Measurements from ENCODE around the gene PTPA. TPM values are rescaled to one million over a fixed set of nuclear protein-coding genes. Genes with fewer than 3 reads are reported as not detected.

The PTPA gene
- total RNA-seq, 3 donors from 2014 or later (not counting 1 experiment from before 2014, with no cell fraction given): 63.2 to 69.4 (median 64.9) TPM

DNA sequence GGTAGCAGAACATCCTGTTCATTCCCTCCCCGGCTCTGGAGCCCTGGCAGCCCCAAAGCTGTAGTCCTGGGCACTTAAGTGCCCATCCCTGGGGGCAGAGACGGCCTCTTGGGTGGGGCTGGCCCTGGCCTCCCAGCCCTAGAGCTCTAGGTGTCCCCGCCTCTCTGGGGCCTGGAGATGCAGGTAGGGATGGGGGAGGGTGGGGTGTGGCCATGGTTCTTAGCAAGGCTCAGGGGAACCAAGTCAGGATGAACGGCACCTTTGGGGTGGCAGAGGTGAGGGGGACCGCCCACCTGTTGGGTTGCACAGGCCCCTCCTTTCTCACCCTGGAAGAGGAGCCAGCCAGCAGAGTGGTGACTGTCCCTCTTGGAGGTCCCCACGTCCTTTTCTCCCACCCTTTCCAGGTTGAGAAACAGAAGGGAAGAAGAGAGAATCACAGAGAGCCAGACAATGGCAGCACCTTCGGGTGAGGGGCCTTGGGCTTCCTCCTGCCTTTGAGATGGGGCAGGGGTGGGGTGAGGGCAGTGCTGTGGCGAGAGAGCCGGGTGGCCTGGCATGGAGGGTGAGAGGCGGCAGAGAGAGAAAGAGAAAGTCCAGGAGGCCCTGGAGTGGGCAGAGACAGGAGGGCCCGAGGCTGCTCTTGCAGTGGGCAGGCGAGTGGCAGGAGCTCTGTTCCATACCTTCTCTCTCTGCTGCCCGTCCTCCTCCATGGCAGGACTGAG, 3.0 kb upstream of the PTPA start:
- TF ChIP-seq, protein P1, sequence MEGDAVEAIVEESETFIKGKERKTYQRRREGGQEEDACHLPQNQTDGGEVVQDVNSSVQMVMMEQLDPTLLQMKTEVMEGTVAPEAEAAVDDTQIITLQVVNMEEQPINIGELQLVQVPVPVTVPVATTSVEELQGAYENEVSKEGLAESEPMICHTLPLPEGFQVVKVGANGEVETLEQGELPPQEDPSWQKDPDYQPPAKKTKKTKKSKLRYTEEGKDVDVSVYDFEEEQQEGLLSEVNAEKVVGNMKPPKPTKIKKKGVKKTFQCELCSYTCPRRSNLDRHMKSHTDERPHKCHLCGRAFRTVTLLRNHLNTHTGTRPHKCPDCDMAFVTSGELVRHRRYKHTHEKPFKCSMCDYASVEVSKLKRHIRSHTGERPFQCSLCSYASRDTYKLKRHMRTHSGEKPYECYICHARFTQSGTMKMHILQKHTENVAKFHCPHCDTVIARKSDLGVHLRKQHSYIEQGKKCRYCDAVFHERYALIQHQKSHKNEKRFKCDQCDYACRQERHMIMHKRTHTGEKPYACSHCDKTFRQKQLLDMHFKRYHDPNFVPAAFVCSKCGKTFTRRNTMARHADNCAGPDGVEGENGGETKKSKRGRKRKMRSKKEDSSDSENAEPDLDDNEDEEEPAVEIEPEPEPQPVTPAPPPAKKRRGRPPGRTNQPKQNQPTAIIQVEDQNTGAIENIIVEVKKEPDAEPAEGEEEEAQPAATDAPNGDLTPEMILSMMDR (IDR thresholded peaks at IDR 0.05): no peak
- no peak for DNase-seq
- Histone ChIP-seq H3K4me1 (ENCODE audit: control insufficient read depth, insufficient read depth, low read length) (peaks cover 19% of the 10 kb centered on the region), H3K4me3 (ENCODE audit: low read length) (no peak overlapping the region), H3K27me3 (ENCODE audit: control insufficient read depth, insufficient read depth, low read length) (no peaks in the 10 kb centered on the region), H3K36me3 (ENCODE audit: control insufficient read depth, insufficient read depth, low read length) (no peaks in the 10 kb centered on the region), H3K9me3 (ENCODE audit: control insufficient read depth, insufficient read depth, low read length) (no peaks in the 10 kb centered on the region), H3K27ac (ENCODE audit: low read length) (no peak overlapping the region)
- 90% methylated on average over 13 of the region's 13 CpGs for WGBS (ENCODE audit: insufficient coverage)
- Mint-ChIP-seq H3K27me3 (ENCODE audit: low read depth in 2 of 2) (no peaks in the 10 kb centered on the region), H3K27ac (peak overlapping the region in 1 of 2 donors; percentile 92), H3K9me3 (no peaks in the 10 kb centered on the region), H3K4me3 (peak overlapping the region; percentile 74), H3K36me3 (no peaks in the 10 kb centered on the region), H3K4me1 (peaks cover 17 to 24% of the 10 kb centered on the region in 2 donors)
- intact Hi-C loops (cut with micrococcal nuclease): no loop called here
- no peak for ATAC-seq

DNA sequence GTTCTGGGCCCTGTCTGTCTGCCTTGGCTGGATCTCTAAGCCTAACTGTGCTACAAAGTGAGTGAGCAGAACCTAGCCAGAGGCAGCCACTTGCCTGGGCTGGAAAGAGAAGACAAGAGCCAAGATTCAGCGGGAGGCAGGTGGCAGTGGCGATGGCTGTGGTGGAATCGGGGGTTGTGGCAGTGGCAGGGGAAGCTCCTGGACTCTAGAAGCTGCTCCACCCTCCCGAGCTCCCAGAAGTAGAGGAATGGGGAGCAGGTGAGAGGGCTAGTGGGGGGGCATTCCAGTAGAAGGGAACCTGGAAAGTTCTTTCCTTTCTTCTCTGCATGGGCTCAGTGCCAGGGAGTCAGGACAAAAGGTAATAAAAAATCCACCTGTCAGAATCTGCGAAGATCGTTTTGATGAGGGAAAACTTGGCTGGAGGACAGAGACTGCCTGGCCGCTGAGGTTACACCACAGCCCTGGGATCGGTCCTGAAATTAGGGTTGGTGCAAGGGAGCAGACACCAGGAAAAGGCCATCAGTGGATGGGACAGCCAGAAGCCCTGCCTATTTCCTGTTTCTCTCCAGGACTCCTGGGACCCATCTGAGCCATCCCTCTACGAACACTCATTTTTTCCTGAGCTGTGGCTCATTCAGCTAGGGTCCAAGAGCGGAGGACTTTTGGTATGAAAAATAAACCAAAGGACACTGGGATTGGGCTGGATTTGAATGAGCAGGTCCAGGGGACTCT, 2.2 kb upstream of the PTPA start:
- H3K36me3 Mint-ChIP-seq: no peaks in the 10 kb centered on the region
- DNase-seq (no peak), ATAC-seq (no peak)
- H3K4me3 Mint-ChIP-seq: peak overlapping the region; percentile 74
- H3K27ac ChIP-seq (ENCODE audit: low read length): no peak overlapping the region
- WGBS (ENCODE audit: insufficient coverage): 79% methylated on average over 10 of the region's 10 CpGs
- no peaks in the 10 kb centered on the region for H3K9me3 ChIP-seq (ENCODE audit: control insufficient read depth, insufficient read depth, low read length)
- TF ChIP-seq, protein P1 (IDR thresholded peaks at IDR 0.05): no peak
- H3K36me3 ChIP-seq (ENCODE audit: control insufficient read depth, insufficient read depth, low read length): no peaks in the 10 kb centered on the region
- peaks cover 25% of the 10 kb centered on the region for H3K4me1 ChIP-seq (ENCODE audit: control insufficient read depth, insufficient read depth, low read length)
- H3K27me3 Mint-ChIP-seq (ENCODE audit: low read depth in 2 of 2): no peaks in the 10 kb centered on the region
- peaks cover 17 to 24% of the 10 kb centered on the region in 2 donors for H3K4me1 Mint-ChIP-seq
- no peak overlapping the region for H3K4me3 ChIP-seq (ENCODE audit: low read length)
- intact Hi-C loops (cut with micrococcal nuclease): no loop called here
- peak overlapping the region; percentile 11 to 92 for H3K27ac Mint-ChIP-seq
- no peaks in the 10 kb centered on the region for H3K9me3 Mint-ChIP-seq
- H3K27me3 ChIP-seq (ENCODE audit: control insufficient read depth, insufficient read depth, low read length): no peaks in the 10 kb centered on the region

DNA sequence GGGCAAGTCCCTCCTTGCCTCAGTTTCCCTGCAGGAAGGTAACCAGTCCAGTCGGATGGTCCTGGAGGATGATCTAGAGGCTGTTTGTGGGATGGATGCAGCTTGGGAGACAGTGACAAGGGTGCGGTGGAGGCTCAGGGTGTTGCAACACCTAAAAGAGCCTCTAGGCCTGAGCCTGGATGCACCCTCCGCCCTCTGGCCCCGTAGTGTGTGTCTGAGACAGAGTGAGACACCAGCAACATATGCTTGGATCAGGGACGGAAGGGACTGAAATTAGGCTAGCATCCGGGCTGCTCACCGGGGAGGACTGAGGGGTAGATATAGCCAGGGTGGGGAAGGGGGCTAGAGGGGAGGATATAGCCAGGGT, 1.7 kb upstream of the PTPA start:
- Mint-ChIP-seq H3K27ac (peak overlapping the region; percentile 11 to 92), H3K9me3 (no peaks in the 10 kb centered on the region), H3K4me3 (peak overlapping the region; percentile 74), H3K36me3 (no peaks in the 10 kb centered on the region), H3K27me3 (ENCODE audit: low read depth in 2 of 2) (no peaks in the 10 kb centered on the region), H3K4me1 (peaks cover 18 to 24% of the 10 kb centered on the region in 2 donors)
- Histone ChIP-seq H3K4me3 (ENCODE audit: low read length) (no peak overlapping the region), H3K27me3 (ENCODE audit: control insufficient read depth, insufficient read depth, low read length) (no peaks in the 10 kb centered on the region), H3K36me3 (ENCODE audit: control insufficient read depth, insufficient read depth, low read length) (no peaks in the 10 kb centered on the region), H3K27ac (ENCODE audit: low read length) (no peak overlapping the region), H3K4me1 (ENCODE audit: control insufficient read depth, insufficient read depth, low read length) (peaks cover 25% of the 10 kb centered on the region), H3K9me3 (ENCODE audit: control insufficient read depth, insufficient read depth, low read length) (no peaks in the 10 kb centered on the region)
- ATAC-seq (no peak), DNase-seq (peak in 1 of 2 donors; percentile 45)
- TF ChIP-seq, protein P1 (IDR thresholded peaks at IDR 0.05): no peak
- 88% methylated on average over 7 of the region's 7 CpGs for WGBS (ENCODE audit: insufficient coverage)
- intact Hi-C loops (cut with micrococcal nuclease): no loop called here

Data from natural killer cell (primary cell).